Suprapubic skin (tissue), 4 donors: Measurements from ENCODE around the gene IBA57. TPM values are rescaled to one million over a fixed set of nuclear protein-coding genes. Genes with fewer than 3 reads are reported as not detected.

Experiments
- DNase-seq, 2 donors: peaks; one replicate each; pipeline ENCODE4 v3.0.0-alpha.2; 2019; ENCODE audit warnings: low spot score in 2 of 2
- H3K27ac ChIP-seq: fragments of 200-600 bp; sonication (generic); one replicate; pipeline ENCODE4 v1.5.1; 2019
- H3K27me3 ChIP-seq: fragments of 200-600 bp; sonication (generic); one replicate; pipeline ENCODE4 v1.5.1; 2019
- H3K36me3 ChIP-seq: fragments of 200-600 bp; sonication (generic); one replicate; pipeline ENCODE4 v1.5.1; 2019
- H3K4me1 ChIP-seq: fragments of 200-600 bp; sonication (generic); one replicate; pipeline ENCODE4 v1.5.1; 2019
- H3K4me3 ChIP-seq: fragments of 200-600 bp; sonication (generic); one replicate; pipeline ENCODE4 v1.5.1; 2019; ENCODE audit warnings: mild to moderate bottlenecking
- H3K9me3 ChIP-seq: fragments of 200-600 bp; sonication (generic); one replicate; pipeline ENCODE4 v1.5.1; 2019
- EP300 ChIP-seq: sonication (generic); formaldehyde crosslinking; IDR thresholded peaks from one replicate; pipeline ENCODE4 v1.6.1; 2017; ENCODE audit warnings: antibody characterized with exemption
- POLR2A ChIP-seq, 2 donors: fragments of 450-650 bp; IDR thresholded peaks; one replicate each; pipeline ENCODE4 v1.6.1; 2017; ENCODE audit warnings: antibody characterized with exemption in 2 of 2, mild to moderate bottlenecking in 2 of 2, moderate library complexity in 2 of 2
- POLR2AphosphoS5 ChIP-seq, 3 donors: sonication (generic); formaldehyde crosslinking; IDR thresholded peaks; one replicate each; pipeline ENCODE4 v1.6.1; 2017; ENCODE audit warnings: antibody characterized with exemption in 3 of 3
- WGBS: methylation state at CpG from one replicate; pipeline ENCODE4 v1.1.5; 2018; 5-methylcytosine and 5-hydroxymethylcytosine counted together
- total RNA-seq, 4 donors: library from RNA; depleted of rRNA; stranded (reverse); fragments of >200 nt; gene quantifications; one replicate each; pipeline ENCODE4 v1.1.0, GENCODE V29; 2016
- TF ChIP-seq, protein P1 (sequence below), 2 donors: fragments of 200-600 bp in 1 of 2; fragments of 450-650 bp in 1 of 2; sonication (generic) in 1 of 2; IDR thresholded peaks; one replicate each; pipeline ENCODE4 v1.5.1; 2016 to 2019; ENCODE audit warnings: antibody characterized with exemption in 2 of 2, mild to moderate bottlenecking in 1 of 2, moderate library complexity in 1 of 2

Gene IBA57
- total RNA-seq, 4 donors from 2014 or later: 9.2 to 22.4 (median 12.4) TPM

GRCh38 chr1:228142701-228143136, 22.9 kb upstream of the IBA57 start:
- Histone ChIP-seq H3K4me1 (peaks cover 76% of the 10 kb centered on the region), H3K4me3 (peak overlapping the region; percentile 81), H3K9me3 (no peaks in the 10 kb centered on the region), H3K27me3 (no peaks in the 10 kb centered on the region), H3K36me3 (peaks cover 27% of the 10 kb centered on the region), H3K27ac (peak overlapping the region; percentile 93)
- no peak for TF ChIP-seq POLR2A (IDR thresholded peaks at IDR 0.05)
- TF ChIP-seq, protein P1, sequence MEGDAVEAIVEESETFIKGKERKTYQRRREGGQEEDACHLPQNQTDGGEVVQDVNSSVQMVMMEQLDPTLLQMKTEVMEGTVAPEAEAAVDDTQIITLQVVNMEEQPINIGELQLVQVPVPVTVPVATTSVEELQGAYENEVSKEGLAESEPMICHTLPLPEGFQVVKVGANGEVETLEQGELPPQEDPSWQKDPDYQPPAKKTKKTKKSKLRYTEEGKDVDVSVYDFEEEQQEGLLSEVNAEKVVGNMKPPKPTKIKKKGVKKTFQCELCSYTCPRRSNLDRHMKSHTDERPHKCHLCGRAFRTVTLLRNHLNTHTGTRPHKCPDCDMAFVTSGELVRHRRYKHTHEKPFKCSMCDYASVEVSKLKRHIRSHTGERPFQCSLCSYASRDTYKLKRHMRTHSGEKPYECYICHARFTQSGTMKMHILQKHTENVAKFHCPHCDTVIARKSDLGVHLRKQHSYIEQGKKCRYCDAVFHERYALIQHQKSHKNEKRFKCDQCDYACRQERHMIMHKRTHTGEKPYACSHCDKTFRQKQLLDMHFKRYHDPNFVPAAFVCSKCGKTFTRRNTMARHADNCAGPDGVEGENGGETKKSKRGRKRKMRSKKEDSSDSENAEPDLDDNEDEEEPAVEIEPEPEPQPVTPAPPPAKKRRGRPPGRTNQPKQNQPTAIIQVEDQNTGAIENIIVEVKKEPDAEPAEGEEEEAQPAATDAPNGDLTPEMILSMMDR (IDR thresholded peaks at IDR 0.05): no peak
- no peak for TF ChIP-seq EP300
- TF ChIP-seq POLR2AphosphoS5 (IDR thresholded peaks at IDR 0.05): no peak
- peak in 1 of 2 donors; percentile 69 for DNase-seq
- WGBS: 27% methylated on average over 9 of the region's 11 CpGs

GRCh38 chr1:228143480-228144192, 22.0 kb upstream of the IBA57 start:
- H3K4me3 ChIP-seq: peak overlapping the region; percentile 81
- TF ChIP-seq EP300 (no peak), POLR2AphosphoS5 (IDR thresholded peaks at IDR 0.05) (no peak), POLR2A (IDR thresholded peaks at IDR 0.05) (no peak)
- TF ChIP-seq, protein P1 (IDR thresholded peaks at IDR 0.05): no peak
- 62% methylated on average over 11 of the region's 12 CpGs for WGBS
- no peaks in the 10 kb centered on the region for H3K9me3 ChIP-seq
- H3K4me1 ChIP-seq: peaks cover 85% of the 10 kb centered on the region
- H3K27ac ChIP-seq: peak overlapping the region; percentile 93
- H3K27me3 ChIP-seq: no peaks in the 10 kb centered on the region
- no peak for DNase-seq
- peaks cover 36% of the 10 kb centered on the region for H3K36me3 ChIP-seq

- H3K4me1 ChIP-seq: peaks cover 86% of the 10 kb centered on the region
- WGBS: 40% methylated on average over 1 of the region's 16 CpGs
- TF ChIP-seq POLR2A (IDR thresholded peaks at IDR 0.05): no peak
- TF ChIP-seq, protein P1 (IDR thresholded peaks at IDR 0.05): no peak
- no peak for TF ChIP-seq EP300
- no peak for TF ChIP-seq POLR2AphosphoS5 (IDR thresholded peaks at IDR 0.05)
- no peak overlapping the region for H3K4me3 ChIP-seq
- no peaks in the 10 kb centered on the region for H3K27me3 ChIP-seq
- no peak overlapping the region for H3K27ac ChIP-seq
- peaks cover 40% of the 10 kb centered on the region for H3K36me3 ChIP-seq
- DNase-seq: peak in 1 of 2 donors; percentile 54
- H3K9me3 ChIP-seq: no peaks in the 10 kb centered on the region
Measured at GRCh38 chr1:228144193-228144992, 21.2 kb upstream of the IBA57 start.

DNA sequence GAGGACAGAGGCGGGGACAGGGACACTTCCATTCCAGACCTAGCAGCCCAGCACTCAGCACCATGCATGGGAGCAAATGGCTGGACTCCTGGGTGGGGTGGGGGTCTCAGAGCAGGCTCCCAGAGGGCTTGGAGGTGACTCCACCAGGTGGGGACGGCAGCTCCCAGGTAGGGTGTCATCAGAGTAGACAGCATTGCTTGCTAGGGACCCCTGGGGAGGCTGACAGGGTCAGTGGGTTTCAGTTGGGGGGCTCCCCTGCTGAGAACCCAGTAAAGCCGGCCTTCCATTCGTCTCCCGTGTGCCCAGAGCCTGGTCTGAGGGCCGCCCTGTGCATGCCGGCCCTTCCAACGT, 20.6 kb upstream of the IBA57 start:
- Histone ChIP-seq H3K27ac (no peak overlapping the region), H3K4me1 (peaks cover 90% of the 10 kb centered on the region), H3K36me3 (peaks cover 40% of the 10 kb centered on the region), H3K27me3 (no peaks in the 10 kb centered on the region), H3K9me3 (no peaks in the 10 kb centered on the region), H3K4me3 (no peak overlapping the region)
- 69% methylated on average over 2 of the region's 8 CpGs for WGBS
- TF ChIP-seq, protein P1 (IDR thresholded peaks at IDR 0.05): no peak
- TF ChIP-seq POLR2AphosphoS5 (IDR thresholded peaks at IDR 0.05) (no peak), EP300 (no peak), POLR2A (IDR thresholded peaks at IDR 0.05) (no peak)
- DNase-seq: peak in 1 of 2 donors; percentile 55
